GM21367 (cell line): ENCODE measurements around the gene APC2.
"Not testable (repeated sequence)": the region's sequence is repeated elsewhere in the genome, so short reads cannot be mapped to it uniquely, and the experiment has no call there.

ENCODE experiments used
- ATAC-seq: cut with Tn5 transposase; IDR thresholded peaks from one replicate; pipeline ENCODE4 v1.9.1; 2021; ENCODE audit not compliant: unreplicated experiment

APC2 gene

GRCh38 chr19:1494115-1494815 lies 44.3 kb downstream of the APC2 start:
- ATAC-seq: no peak

- ATAC-seq: no peak
Measured at GRCh38 chr19:1495051-1495798, 45.3 kb downstream of the APC2 start.

DNA sequence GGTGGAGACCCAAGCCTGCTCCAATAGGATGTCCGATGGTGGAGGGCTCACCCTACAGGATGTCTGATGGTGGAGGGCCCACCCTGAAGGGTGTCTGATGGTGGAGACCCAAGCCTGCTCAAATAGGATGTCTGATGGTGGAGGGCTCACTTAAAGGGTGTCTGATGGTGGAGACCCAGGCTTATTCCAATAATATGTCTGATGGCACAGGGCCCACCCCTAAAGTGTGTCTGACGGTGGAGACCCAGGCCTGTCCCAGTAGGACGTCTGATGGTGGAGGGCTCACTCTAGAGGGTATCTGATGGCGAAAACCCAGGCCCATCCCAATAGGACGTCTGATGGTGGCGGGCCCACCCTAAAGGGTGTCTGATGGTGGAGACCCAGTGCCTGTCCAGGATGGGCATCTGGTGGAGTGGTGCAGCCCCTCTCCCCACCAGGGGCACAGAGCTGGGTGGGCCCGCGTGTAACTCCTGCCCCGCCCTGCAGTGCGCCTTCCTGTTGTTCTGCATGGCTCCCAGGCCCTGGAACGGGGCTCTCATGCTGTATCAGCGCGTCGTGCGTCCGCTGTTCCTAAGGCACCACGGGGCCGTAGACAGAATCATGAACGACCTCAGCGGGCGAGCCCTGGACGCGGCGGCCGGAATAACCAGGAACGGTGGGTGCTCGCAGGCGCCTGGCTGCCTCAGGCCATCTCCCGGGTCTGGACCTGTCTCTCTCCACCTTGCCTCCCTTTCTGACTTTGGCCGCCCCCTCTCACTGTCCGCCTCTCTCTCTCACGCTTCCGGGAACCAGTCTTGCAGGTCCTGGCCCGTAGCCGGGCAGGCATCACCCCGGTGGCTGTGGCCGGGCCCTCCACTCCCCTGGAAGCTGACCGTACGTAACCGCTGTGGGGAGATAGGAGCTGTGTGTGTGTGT lies 46.1 kb downstream of the APC2 start:
- ATAC-seq: no peak

GRCh38 chr19:1496714-1497577 lies 47.0 kb downstream of the APC2 start:
- no peak for ATAC-seq

GRCh38 chr19:1497578-1498235 lies 47.8 kb downstream of the APC2 start:
- no peak for ATAC-seq

- ATAC-seq: not testable (repeated sequence)
Measured at GRCh38 chr19:1499231-1499630, 49.3 kb downstream of the APC2 start.

GRCh38 chr19:1501200-1501595 lies 51.3 kb downstream of the APC2 start:
- no peak for ATAC-seq

DNA sequence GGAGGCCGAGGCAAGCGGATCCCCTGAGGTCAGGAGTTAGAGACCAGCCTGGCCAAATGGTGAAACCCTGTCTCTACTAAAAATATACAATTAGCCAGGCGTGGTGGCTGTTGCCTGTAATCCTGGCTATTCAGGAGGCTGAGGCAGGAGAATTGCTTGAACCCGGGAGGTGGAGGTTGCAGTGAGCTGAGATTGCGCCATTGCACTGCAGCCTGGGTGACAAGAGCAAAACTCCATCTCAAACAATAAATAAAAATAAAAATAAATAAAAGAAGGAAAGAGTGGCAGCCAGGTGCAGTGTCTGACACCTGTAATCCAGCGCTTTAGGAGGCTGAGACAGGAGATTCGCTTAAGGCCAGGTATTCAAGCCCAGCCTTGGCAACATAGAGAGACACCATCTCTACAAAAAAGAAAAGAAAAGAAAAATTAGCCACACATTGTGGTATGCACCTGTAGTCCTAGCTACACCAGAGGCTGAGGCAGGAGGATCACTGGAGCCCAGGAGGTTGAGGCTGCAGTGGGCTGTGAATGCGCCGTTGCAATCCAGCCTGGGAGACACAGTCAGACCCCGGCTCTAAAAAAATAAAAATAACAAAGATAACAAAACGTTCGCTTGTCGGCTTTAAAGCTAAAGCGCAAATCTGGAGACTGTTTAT lies 52.6 kb downstream of the APC2 start:
- no peak for ATAC-seq

DNA sequence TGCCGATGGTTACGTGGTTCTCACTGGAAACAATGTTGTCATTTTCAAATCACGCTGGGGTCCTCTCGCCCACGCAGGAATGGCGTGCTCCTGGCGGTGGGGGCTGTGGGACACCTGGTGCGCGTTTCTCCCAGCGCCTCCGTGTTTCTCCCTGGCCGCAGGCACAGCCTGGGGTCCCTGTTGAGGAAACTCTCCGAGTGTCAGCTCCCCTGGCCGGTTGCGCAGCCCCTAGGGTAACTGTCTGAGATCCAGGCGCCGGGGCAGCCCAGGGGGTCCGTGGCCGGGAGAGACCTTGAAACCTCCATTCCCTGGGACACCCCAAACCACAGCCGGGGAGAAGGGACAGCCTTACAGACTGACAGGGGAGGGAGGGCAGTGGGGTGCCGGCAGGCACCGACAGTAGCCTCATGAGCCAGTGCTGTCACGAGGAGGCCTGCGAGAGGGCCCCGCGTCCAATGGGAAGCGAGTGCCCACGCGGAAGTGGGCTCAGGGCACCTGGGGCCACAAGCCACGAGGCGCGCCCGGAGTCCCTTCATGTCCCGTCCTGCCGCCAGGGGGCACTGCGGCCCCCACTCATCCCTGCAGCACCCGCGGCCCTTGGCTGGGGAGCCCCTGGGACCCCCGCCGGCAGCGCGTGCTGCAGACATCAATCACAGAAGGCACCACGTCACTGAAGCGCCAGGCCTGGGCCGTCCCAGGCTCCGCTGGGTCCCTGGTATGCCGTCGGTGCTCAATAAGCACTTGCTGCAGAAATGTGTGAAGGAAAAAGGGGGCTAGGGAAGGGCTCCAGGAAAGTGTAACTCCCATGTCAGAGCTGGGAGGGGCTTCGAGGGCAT lies 53.4 kb downstream of the APC2 start:
- ATAC-seq: no peak

- ATAC-seq: no peak
Measured at GRCh38 chr19:1503925-1504773, 54.2 kb downstream of the APC2 start.

DNA sequence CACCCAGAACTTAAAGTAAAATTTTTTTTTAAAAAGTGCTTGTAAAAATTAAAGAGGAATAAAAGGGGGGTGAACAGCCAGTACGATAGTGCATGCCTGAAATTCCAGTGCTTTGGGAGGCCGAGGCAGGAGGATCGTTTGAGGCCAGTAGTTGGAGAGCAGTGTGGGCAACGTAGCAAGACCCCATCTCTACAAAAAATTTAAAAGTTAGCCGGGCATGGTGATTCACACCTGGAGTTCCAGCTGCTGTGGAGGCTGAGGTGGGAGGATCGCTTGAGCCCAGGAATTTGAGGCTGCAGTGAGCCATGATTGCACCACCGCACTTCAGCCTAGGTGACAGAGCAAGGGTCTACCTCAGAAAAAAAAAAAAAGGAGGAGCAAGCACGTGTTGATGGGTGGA lies 55.1 kb downstream of the APC2 start:
- ATAC-seq: no peak

- ATAC-seq: no peak
Measured at GRCh38 chr19:1505991-1506881, 56.3 kb downstream of the APC2 start.

- no peak for ATAC-seq
Measured at GRCh38 chr19:1507192-1507660, 57.3 kb downstream of the APC2 start.

- no peak for ATAC-seq
Measured at GRCh38 chr19:1507763-1508506, 58.0 kb downstream of the APC2 start.

- ATAC-seq: no peak
Measured at GRCh38 chr19:1508507-1508856, 58.6 kb downstream of the APC2 start.
